ENCODE results near the gene CALCA.
"Not testable (repeated sequence)": the region's sequence is repeated elsewhere in the genome, so short reads cannot be mapped to it uniquely, and the experiment has no call there.

CALCA gene, protein sequence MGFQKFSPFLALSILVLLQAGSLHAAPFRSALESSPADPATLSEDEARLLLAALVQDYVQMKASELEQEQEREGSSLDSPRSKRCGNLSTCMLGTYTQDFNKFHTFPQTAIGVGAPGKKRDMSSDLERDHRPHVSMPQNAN

DNA sequence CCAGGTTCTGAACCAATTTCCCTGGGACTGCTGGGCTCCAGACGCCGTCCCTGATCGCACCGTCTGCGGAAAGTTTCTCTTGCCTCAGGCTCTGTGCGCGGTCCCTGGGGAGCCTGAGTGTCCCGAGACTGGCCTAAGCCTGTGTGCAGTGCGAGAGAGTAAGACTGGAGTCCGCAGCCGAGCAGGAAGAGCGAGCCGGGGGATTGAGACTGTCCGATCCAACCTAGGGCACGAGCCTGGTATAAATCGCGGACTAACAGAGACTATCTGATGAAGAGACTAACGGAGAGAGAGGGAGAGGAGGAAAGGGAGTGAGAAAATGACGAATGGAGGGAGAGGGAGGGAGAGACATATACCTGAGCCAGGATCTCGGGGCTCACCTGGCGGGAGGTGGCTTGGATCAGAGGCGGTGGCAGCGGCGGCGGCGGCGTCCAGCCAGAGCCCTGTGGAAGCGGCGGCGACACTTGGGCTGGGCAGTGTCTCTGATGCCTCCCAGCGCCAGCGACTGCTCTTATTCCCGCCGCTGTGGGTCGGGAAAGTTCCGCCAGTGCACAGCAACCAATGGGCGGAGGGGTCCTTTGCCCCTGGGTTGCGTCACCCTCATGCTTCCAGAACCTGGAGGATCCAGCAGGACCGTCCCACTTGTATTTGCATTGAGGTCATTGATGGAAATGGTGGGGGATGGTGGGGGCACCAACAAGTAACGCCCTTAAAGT is at the start of gene CALCA:
TSS of gene CALCA (minus strand) at position 487 of the 716 bp plus-strand sequence. CDS start 1,159 bp downstream, outside the sequence.
- DNase-seq: no peak

DNA sequence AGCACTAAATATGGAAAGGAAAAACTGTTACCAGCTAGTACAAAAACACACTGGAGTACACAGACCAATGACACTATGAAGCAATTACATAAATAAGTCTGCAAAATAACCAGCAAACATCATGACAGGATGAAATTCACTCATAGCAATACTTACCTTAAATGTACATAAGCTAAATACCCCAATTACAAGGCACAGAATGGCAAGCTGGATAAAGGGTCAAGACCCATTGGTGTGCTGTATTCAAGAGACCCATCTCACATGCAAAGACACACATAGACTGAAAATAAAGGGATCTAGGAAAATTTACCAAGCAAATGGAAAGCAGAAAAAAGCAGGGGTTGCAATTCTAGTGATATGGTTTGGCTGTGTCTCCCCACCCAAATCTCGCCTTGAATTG is 44.0 kb upstream of the CALCA start:
- DNase-seq: no peak

DNA sequence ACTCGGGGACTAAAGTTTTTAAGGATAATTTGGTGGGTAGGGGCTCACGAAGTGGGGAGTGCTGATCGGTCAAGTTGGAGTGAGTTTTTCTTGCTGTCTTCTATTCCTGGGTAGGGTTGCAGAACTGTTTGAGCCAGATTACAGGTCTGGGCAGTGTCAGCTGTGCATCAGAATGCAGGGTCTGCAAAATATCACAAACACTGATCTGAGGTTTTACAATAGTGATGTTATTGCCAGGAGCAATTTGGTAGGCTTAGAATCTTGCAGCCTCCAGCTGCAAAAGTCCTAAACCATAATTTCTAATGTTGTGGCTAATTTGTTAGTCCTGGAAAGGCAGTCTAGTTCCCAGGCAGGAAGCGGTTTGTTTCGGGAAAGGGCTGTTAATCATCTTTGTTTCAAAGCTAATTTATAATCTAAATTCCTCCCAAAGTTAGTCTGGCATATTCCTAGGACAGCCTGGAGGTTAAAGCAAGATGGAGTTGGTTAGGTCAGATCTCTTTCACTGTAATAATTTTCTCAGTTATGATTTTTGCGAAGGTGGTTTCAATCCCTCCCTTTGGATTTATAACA is 39.7 kb upstream of the CALCA start:
- no peak for DNase-seq

DNA sequence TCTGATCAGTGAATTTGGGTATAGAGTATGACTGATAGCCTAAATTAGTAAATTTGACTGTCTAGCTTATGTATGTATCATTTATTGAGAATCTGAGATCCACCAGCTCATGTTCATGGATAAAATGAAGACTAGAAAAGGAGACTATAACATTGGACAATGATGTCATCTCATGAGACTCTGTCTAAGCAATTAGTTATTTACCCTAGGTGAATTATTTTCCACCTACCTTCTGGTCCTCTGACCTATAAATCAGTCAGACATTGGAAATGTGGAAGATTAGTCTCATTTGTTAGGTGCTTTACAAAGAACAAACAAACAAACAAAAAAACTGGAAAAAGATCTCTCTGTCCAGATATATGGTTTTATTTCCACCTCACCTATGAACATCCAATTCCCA is 38.7 kb upstream of the CALCA start:
- DNase-seq: no peak

DNA sequence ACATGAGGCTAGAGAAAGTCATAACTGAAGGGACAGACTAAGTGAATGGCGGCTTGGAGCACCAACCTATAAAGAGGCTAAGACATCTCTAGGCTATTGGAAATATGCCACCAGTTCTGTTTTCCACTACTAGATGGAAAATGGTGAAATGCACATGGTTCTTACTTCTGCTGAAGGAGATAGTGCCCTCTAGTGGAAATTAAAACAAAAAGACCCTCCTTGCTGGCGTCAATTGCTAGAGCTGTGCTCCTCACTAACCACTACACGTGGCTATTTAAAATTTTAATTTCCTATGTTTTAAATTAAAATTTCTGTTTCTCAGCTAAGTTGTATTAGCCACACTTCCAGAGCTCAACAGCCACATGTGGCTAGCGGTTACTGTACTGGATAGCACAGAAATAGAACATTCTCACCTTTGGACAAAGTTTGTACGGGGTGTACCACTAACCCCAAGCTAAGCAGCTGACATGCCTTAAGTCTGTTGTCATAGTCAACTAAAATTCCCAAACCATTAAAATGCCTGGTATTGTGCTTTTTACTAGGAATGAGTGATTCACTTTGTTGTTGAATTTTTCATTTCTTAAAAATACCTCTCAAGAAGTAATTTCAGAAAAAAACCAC is 34.1 kb upstream of the CALCA start:
- peak; percentile 49 for DNase-seq

DNA sequence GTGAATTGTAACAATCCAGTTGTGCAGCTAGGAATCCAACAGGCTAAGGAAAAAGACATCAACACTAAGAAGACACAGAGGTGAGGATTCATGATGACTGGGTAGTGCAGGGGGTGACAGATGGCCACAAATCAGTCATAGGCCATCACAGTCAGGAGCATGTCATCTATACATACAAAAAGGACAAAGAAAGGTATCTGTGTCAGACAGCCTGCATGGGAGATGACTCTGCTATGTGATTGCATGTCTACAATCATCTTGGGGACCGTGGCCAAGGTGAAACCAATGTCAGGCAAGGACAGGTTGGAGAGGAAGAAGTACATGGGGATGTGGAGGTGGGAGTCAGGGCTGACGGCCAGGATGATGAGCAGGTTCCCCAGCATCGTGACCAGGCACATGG is 16.0 kb upstream of the CALCA start:
- not testable (repeated sequence) for DNase-seq

DNA sequence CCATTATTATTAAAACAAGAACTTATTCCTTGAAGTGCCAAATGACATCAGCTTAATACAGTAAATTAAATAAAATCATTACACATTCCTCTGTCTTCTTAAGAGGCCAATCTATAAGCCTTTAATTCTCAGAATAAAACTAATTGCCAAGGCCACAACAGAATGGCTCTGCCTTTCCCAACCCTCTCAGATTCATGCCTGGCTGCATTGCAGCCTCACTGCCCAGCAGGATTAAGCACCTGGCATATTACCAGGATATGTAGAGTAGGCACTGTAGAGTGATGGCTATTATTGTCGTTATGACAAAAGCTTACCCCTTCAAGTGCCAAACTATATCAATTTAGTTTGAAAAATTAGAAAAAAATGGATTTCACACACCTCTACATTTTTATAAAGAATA is 9.4 kb upstream of the CALCA start:
- no peak for DNase-seq

DNA sequence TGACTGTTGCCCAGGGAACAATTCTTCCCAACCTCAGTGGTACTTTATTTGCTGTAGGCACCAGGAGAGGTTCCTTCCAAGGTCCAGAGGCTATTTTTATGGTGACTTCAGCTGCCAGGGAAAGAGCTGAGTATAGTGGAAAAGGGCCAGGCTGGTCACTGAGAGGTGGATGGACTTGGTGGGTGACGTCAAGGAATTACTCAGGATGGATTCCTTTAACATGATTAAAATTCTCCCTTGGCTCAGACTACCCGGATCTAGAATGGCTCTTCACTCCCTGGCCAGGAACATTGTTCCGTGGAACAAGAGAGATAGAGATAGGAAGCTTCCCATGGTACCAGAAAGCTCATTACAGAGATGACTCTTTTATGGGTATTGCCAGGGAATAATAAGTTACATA is 8.7 kb upstream of the CALCA start:
- DNase-seq: no peak

DNA sequence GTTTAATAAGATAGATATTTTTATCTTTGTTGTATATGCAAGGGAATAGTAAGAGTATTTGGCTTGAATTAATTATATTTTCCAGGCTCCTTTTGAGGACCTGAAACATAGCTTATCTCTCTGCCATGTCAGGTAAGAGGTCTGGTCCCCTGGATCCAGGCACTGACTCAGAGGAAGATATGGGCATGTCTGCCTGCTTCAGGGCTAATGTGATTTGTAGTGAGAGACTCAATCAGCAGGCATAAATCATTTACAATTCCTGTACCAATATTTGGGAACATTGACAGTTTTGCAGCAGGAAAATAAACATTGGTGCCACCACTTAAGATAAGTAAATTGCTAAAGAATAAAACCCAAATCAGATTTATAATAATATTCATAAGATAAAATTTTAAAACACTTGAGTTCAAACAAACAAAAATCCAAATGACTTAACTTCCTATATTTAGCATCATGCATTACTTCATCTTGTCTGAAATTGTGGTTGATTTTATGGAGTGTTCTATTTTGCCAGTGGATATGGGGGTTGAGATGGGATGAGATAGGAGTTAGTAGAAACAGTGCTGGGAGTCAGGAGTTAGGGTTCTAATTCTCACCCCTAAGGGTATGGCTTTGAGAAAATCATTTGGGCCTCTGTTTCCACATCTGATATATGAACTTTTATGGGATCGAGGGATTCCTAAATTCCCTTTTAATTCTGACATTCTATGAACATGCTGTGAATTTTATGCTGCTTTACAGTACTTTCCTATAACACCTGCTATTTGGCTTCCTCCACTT is 5.1 kb upstream of the CALCA start:
- no peak for DNase-seq

DNA sequence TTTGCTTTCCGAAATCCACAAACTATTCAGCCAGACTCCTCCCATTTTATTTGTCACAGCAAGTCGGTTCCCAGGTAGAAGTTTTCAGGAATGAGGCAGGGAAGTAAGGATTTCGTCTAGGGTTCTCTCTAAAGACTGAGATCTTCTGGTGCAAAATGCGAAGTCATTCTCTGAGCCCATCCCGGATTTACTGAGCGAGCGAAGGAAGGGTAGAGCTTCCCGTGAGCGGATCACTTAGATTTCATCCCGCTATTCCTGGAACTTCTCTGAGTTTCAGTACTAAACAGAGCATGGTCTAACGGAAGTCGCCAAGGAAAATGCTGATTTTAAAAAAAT is 3.1 kb upstream of the CALCA start:
- no peak for DNase-seq

DNA sequence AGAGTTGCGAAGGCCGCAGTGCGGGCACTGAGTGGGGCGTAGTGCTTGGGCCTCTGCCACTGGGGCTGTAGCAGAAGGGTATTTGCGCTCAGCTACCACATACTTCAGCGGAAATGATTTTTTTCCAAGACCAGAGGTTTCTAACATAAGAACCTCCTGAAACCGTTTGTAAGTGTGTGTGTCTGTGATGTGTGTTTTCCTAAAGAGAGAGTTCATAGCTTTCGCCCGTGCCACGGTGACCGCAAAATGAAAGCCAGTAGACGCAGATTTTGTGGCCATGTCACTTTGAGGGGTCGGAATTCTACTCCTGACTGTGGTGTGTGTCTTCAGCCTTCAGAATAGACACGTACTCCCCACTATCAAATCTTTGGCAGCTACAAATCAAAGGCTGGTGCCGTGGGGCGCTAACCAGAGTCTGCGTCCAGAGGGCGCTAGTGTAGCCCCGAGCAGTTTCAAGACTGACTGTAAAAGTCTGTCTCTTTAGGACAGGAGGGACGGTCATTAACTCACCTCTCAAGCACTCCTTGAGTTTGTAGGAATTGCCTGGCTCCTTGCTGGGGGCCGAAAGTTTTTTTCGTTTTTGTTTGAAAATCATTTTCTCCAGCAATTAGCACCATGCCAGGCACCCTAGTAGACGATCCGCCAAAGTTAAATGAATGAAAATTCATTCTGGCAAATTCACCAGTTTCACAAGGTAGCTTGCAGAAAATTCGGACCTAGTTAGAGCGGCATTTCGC is 2.5 kb upstream of the CALCA start:
- DNase-seq: peak; percentile 77

DNA sequence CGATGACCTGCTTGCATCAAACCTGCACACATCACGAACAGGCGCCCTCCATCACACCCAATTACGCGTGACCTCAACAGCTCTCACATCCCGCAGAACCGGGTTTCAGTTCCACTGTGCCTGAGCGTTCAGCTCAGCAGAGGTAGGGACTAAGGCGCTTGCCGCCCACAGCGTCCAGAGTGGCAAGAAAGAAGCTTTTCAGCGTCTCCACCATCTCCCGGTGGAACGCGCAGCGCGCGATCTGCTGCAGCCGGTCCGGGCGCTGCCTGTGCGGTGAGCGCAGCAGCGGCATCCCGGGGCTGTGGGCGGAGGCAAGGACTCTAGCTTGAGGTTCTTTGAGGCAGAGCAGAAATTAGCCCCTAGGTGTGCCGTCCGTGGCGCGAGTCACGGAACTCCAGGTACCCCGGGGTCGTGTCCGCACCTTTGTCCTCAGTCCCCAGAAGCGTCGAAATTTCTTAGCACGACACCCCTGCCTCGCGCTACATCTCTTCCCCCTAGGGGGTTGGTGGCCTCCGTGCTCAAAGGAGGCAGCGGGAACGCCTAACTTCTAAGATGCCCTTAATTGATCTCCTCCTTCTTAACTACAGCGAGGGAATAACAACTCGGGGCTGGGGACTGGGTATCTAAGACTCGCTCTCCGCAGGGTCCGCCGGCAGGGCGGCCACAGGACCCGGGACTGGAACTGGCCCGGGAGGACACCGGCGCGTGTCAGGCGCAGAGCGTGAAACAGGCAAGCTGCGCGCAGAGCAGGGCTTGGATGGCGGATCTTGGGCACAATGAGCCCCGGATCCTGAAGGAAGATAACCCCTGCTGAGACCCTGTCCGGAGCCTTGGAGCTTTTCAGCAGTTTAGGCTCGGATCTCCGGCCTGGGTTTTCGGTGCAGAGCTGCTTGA is 1.7 kb upstream of the CALCA start:
- DNase-seq: peak; percentile 23

DNA sequence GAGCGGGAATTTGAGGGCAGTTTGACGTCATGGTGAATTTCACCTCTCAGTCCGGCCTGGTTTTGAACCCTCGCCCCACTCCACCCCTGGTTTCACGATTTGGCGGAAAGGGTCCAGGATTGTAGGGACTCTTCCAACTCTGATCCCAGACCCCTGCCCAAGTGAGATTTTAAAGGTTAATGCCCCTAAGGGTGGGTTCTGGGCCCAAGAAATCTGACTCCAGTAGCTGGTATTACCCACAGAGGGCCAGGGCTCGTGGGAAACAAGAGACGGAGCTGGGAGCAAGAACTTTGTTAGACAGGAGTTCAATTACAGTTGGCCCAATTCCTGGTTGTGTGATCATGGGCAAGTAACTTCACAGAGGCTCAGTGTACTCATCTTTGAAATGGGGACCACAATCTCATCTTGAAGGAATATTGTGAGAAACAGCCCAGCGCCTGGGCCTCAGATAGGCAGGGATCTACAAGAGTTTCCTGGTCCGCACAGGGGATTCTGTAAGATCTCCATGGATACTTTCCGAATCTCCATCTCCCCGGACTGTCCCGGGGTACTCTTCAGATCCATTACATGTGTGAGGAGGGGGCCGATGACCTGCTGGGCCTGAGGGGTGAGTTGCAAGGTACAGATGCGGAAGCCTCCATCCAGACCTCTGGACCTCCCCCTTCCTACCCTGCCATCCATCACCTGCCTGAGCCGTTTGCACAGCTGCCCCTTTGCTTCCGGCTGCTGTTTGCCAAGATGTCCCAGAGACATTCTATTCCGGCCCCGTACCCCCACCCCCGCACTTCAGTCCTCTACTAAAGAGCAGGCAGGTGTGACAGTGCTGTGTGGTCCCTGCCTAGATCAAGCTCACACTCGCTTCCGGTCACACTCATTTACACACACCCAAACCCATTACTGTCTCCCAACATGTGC is 687 bp upstream of the CALCA start:
- no peak for DNase-seq

DNA sequence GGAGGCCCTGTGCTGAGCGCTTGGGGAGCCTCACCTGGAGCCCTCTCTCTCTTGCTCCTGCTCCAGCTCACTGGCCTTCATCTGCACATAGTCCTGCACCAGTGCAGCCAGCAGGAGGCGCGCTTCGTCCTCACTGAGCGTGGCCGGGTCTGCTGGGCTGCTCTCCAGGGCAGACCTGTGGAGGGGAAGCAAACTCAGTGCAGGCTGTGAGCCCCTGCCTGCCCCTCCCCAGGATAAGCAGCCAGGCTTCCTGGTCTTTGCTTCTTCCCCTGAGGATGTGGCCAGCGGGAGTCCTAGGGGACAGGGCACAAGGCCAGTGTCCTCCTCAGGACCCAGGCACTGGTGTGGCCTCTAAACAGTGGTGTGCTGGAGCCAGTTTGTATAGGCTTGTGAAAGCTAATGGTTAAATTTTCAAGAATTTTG is 2.2 kb downstream of the CALCA start:
- peak; percentile 77 for DNase-seq

DNA sequence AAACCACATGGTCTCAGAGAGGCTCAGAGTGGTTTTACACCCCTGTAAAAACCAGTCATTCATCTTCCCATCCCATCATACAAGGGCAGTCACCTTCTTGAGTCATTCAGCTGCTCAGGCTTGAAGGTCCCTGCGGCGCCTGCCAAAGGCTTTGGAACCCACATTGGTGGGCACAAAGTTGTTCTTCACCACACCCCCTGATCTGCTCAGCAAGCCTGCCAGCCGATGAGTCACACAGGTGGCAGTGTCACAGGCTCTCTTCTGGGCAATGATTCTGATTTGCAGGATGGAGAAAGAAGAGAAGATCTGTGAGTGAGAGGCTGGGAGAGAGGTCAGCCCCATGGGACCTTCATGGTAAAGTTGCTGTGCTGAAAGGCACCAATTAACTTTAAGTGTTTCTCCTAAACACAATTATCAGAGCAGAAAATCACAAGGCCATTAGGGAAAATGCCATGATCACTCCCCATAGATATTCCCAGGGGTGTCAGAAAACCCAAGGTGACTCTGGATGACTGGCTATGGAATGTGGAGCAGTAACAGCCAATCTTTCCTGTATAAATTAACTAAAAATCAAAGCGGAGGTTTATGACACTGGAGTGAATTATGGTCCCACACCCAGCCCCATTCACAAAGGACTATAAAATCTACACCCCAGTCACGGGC is 4.4 kb downstream of the CALCA start:
- DNase-seq: no peak

DNA sequence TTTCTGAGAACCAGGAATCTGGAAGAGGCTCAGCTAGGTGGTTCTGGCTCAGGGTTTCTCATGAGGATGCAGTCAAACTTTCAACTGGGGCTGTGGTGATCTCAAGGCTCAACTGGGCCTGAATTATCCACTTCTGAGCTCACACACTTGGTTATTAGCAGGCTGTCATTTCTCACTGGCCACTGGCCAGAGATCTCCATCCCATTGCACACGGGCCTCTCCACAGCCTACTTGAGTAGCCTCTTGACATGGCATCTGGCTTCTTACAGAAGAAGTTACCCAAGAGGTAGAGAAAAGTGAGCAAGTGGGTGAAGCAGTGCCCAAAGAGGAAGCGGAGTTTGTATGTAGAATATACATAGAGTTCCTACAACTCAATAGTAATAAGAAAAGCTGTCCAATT is 16.0 kb downstream of the CALCA start:
- DNase-seq: no peak

DNA sequence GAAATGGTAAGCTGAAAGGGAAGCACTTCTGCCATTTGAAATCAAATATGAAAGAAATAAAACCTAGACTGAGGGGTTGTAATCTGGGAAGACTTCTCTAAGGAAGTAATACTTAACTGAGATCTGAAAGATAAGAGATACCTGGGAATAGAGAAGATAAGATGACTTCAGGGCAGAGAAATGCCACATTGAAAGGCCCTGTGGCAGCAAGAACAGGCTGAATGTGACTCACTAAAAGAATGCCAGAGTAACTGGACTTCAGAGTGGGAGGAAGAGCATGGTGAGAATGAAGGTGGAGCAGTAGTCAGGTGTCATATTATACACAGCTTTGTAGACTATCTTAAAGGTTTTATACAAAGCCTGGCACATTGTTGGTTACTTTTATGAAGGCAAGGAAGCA is 17.6 kb downstream of the CALCA start:
- DNase-seq: no peak

DNA sequence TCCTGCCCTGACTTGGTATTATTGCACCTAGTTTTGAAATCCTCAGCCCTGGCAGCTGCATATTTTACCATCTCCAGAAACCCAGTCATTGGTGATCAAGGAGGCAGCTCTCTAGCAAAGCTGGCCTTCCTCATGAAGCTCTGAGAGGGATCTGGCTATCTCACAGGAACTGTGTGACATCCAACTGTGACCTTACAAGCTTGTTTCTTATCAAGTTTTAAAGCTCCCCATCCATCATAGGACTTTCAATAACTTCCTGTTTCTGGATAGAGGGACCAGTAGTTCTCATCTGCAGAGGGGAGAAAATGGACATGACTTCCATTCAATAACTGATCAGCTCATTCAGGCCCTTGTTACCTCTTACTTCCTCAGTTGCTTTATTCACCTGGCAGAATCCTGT is 18.2 kb downstream of the CALCA start:
- no peak for DNase-seq

DNA sequence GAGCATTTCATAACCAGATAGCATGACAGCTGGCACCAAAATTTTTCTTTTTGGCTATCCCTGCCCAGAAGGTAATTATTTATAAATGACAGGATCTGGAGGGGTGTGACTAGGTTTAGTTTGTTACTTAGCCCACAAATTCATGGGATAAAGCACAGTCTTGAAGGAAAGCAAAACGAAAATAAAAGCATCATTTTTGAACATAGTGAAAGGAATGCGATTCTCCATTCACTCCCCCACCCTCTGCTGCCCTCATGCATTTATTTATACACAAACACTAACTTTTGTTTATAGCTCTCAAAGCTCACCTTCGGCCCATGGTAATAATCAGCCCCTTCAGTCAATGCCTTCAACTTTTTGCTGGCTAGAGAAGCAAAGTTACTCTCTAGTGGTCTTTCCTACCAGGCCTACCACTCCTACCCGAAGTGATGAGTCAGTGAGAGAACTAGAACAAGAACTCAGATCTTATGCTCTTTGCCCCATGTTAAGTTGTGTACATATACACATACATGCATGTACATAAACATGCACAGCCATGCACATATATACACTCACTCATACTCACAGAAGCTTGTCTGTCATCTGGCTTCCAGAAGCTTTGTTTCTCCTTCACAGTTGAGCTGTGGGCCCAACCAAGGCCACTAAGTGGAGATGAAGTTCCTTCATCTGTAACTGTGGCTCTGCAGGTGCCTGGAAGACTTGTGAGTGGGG is 22.6 kb downstream of the CALCA start:
- DNase-seq: no peak

Data from activated CD4-positive, alpha-beta T cell treated with anti-CD3 and anti-CD28 coated beads, Interleukin-2, Interleukin-6, amounts not matched to agents 100 ng/mL and 50 ng/mL, durations not matched to agents 16 hours and 8 hours (primary cell).